Lung (tissue), 12 donors: ENCODE results near the gene MZF1. TPM values are rescaled to one million over a fixed set of nuclear protein-coding genes. Genes with fewer than 3 reads are reported as not detected.

Experiments used
- ATAC-seq: fragments of 200-7000 bp; cut with Tn5 transposase; one replicate; pipeline ENCODE4 v1.9.1; 2020; ENCODE audit warnings: moderate number of reproducible peaks; ENCODE audit not compliant: insufficient read depth, low FRiP score
- DNase-seq, 3 donors: peaks; one replicate each; pipeline ENCODE4 v3.0.0-alpha.2; 2013 to 2017
- H3K27ac ChIP-seq, 2 donors: one replicate each; pipeline ENCODE4 v1.5.1; 2013; ENCODE audit warnings: mild to moderate bottlenecking in 2 of 2, moderate library complexity in 2 of 2, control low read depth in 1 of 2, inconsistent platforms in 1 of 2, low read depth in 1 of 2, low read length in 1 of 2
- H3K27me3 ChIP-seq, 3 donors: one replicate each; pipeline ENCODE4 v1.5.1; 2013; ENCODE audit warnings: low read length in 2 of 3; ENCODE audit not compliant: control insufficient read depth in 3 of 3, insufficient read depth in 3 of 3
- H3K36me3 ChIP-seq, 4 donors: one replicate each; pipeline ENCODE4 v1.5.1; 2013; ENCODE audit warnings: low read length in 4 of 4, mild to moderate bottlenecking in 1 of 4, moderate library complexity in 1 of 4; ENCODE audit not compliant: control insufficient read depth in 4 of 4, insufficient read depth in 4 of 4
- H3K4me1 ChIP-seq, 5 donors: one replicate each; pipeline ENCODE4 v1.5.1; 2013; ENCODE audit warnings: low read length in 5 of 5, mild to moderate bottlenecking in 2 of 5, moderate library complexity in 1 of 5; ENCODE audit not compliant: control insufficient read depth in 5 of 5, insufficient read depth in 5 of 5
- H3K4me3 ChIP-seq: one replicate; pipeline ENCODE4 v1.5.1; 2013; ENCODE audit warnings: mild to moderate bottlenecking, control low read depth, moderate library complexity
- H3K9ac ChIP-seq, 2 donors: one replicate each; pipeline ENCODE4 v1.5.1; 2013; ENCODE audit warnings: low read length in 2 of 2, control low read depth in 1 of 2; ENCODE audit not compliant: insufficient read depth in 1 of 2
- H3K9me3 ChIP-seq, 4 donors: one replicate each; pipeline ENCODE4 v1.5.1; 2013; ENCODE audit warnings: low read length in 3 of 4, mild to moderate bottlenecking in 1 of 4, moderate library complexity in 1 of 4; ENCODE audit not compliant: control insufficient read depth in 4 of 4, insufficient read depth in 3 of 4
- WGBS, 2 donors: extraction: QIAGEN DNeasy Blood & Tissue Kit; methylation state at CpG; one replicate each; pipeline ENCODE4 v1.1.7; 2013; 5-methylcytosine and 5-hydroxymethylcytosine counted together
- polyA plus RNA-seq, 2 donors: library from polyadenylated mRNA; stranded (reverse); fragments of 200-250 nt; gene quantifications; one replicate each; pipeline ENCODE4 v1.2.1, GENCODE V29; 2013
- total RNA-seq, 2 donors: library from RNA; depleted of rRNA in 1 of 2; stranded (reverse); fragments of >200 nt in 1 of 2; gene quantifications; one replicate each; pipeline ENCODE4 v1.2.1, GENCODE V29; 2014 to 2021
- TF ChIP-seq, protein P1 (sequence below): IDR thresholded peaks from 2 replicates; pipeline ENCODE4 v1.5.1; 2012; ENCODE audit warnings: mild to moderate bottlenecking; ENCODE audit errors: control extremely low read depth, extremely low read depth
- donor health status: control.
- donor health status: control.
- donor health status: Bipolar disorder and iron deficiency.
- donor health status: healthy.
- donor health status: DM: yes; HTN: yes; CAD: no.

Gene MZF1
- total and polyA plus RNA-seq, 4 donors = 19.2 to 37.5 (median 30.1) TPM

DNA sequence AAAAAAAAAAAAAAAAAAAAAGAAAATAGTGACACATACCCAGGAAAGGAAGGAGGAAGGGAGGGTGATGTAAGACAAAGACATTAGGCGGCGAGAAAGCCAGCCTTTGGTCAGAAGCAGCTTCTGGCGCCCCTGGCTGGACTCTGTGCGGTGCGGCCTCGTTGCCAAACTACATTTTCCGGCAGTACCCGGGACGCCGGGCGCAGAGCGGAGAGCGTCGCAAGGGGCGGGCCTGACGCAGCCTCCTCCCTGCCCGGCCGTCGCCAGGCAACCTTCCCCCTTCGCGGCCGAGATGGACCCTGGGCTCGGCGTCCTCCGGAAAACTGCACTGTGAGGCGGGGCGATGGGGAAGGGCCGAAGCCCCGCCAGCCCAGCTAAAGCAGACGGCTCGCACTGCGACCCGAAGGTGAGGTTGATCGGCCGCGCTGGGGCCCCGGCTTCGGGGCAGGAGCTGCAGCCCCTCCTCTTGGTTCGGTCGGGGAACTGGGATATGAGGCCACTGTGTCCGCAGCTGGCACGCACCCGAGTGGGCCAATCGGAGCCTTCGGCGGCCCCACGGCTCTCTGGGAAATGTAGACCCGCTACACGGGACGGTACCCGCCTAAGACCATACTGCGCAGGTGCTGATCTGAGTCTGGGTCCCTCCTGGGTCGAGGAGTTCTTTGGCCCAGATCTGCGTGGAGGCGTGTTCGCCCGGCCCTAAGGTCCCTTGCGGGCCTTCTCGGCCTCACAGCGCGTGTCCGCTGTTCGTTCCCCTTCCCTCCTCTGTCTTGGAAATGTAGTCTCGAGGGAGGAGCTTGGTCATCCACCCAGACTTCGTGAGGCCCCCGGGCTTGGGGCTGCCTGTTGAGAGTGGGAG, 2.3 kb upstream of the MZF1 start:
- peak overlapping the region; percentile 52 to 67 for H3K9ac ChIP-seq
- H3K4me3 ChIP-seq = peak overlapping the region; percentile 85
- no peaks in the 10 kb centered on the region for H3K27me3 ChIP-seq
- H3K27ac ChIP-seq = peak overlapping the region; percentile 83 to 93
- WGBS, 2 donors = 0 to 1% methylated on average over 60 to 66 of the region's 66 CpGs
- TF ChIP-seq, protein P1, sequence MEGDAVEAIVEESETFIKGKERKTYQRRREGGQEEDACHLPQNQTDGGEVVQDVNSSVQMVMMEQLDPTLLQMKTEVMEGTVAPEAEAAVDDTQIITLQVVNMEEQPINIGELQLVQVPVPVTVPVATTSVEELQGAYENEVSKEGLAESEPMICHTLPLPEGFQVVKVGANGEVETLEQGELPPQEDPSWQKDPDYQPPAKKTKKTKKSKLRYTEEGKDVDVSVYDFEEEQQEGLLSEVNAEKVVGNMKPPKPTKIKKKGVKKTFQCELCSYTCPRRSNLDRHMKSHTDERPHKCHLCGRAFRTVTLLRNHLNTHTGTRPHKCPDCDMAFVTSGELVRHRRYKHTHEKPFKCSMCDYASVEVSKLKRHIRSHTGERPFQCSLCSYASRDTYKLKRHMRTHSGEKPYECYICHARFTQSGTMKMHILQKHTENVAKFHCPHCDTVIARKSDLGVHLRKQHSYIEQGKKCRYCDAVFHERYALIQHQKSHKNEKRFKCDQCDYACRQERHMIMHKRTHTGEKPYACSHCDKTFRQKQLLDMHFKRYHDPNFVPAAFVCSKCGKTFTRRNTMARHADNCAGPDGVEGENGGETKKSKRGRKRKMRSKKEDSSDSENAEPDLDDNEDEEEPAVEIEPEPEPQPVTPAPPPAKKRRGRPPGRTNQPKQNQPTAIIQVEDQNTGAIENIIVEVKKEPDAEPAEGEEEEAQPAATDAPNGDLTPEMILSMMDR = no peak
- no peaks in the 10 kb centered on the region for H3K9me3 ChIP-seq
- ATAC-seq = peak; percentile 67
- peaks cover 0 to 7% (median 3%) of the 10 kb centered on the region in 4 donors for H3K36me3 ChIP-seq
- peak; percentile 93 to 96 (median 96) for DNase-seq
- H3K4me1 ChIP-seq = peaks cover 0 to 19% (median 11%) of the 10 kb centered on the region in 5 donors

DNA sequence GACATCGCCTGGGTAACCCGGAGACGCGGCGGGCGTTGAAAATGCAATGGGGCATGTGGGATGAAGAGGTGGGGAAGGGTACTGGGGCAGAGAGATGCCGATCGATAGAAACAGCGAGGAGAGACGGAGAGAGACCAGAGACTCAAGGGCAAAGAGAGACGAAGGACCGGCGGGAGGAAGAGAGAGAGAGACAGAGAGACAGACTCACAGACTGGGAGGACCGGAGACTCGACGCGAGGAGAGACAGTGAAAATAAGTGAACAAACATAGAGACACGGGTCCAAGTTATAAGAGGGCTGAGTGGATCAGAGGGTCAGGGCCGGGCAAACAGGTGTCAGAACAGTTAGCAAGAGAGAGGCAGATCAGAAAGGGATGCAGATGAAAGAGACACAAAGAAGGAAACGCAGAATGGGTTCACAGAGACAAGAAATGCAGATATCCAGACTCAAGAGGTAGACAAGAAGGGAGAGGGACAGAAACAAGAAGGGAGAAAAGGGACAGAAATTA, 576 bp upstream of the MZF1 start:
- peak overlapping the region; percentile 92 to 96 for H3K9ac ChIP-seq
- peaks cover 0 to 19% (median 14%) of the 10 kb centered on the region in 4 donors for H3K36me3 ChIP-seq
- ATAC-seq = no peak
- peak overlapping the region; percentile 46 to 96 for H3K27ac ChIP-seq
- TF ChIP-seq, protein P1 = no peak
- no peak for DNase-seq
- peak overlapping the region; percentile 44 for H3K4me3 ChIP-seq
- H3K4me1 ChIP-seq = peaks cover 0 to 19% (median 11%) of the 10 kb centered on the region in 5 donors
- no peaks in the 10 kb centered on the region for H3K9me3 ChIP-seq
- H3K27me3 ChIP-seq = no peaks in the 10 kb centered on the region
- WGBS, 2 donors = 1 to 3% methylated on average over 20 of the region's 20 CpGs

DNA sequence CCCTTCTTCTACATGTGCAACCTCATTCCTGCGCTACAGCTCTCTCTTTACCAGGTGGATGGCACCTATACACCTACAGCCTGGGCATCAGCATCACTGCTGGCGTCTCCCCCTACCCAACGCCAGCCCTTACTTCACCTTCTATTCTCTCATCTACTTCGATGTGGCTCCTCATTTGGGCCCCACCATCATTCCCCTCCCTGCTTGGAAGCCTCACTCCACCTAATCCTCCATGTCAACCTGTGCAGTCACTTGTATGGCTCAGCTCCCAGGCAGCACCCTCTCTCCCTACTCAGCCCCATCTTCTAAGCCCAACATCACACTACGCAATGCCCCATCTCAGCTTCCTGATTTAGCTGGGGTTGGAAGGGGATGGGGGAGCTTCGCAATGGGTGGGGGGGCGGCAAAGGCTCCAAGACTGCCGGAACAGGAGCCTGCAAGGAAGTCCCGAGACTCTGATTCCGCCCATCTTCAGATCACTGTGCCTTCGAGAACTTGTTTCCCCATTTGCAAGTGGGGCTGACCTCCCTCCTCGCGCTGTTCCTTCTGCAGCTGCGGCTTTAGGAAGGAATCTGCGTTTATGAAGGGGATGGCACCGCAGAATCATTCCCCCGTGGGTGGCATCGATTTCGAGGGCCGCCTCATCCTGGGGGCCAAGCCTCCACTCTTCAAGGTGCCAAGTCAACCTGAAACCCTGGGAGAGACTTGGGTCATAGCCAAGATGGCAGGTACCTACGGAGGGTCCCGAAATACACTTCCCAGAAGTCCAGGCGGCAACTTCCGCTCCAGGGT, 913 bp downstream of the MZF1 start:
- H3K27me3 ChIP-seq = no peaks in the 10 kb centered on the region
- H3K27ac ChIP-seq = peak overlapping the region; percentile 71 to 96
- H3K4me3 ChIP-seq = peak overlapping the region; percentile 19
- peaks cover 0 to 19% (median 11%) of the 10 kb centered on the region in 5 donors for H3K4me1 ChIP-seq
- ATAC-seq = no peak
- WGBS, 2 donors = 33 to 36% methylated on average over 23 to 24 of the region's 24 CpGs
- peak overlapping the region; percentile 65 to 86 for H3K9ac ChIP-seq
- H3K36me3 ChIP-seq = peaks cover 0 to 19% (median 18%) of the 10 kb centered on the region in 4 donors
- TF ChIP-seq, protein P1 = no peak
- no peaks in the 10 kb centered on the region for H3K9me3 ChIP-seq
- DNase-seq = no peak
